ENCODE results near the gene LCE5A.
A peak's percentile ranks its signal among the peaks of the same experiment; 100 is the strongest.
"Not testable (repeated sequence)": the region's sequence is repeated elsewhere in the genome, so short reads cannot be mapped to it uniquely, and the experiment has no call there.

Gene LCE5A, protein sequence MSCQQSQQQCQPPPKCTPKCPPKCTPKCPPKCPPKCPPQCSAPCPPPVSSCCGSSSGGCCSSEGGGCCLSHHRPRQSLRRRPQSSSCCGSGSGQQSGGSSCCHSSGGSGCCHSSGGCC

DNA sequence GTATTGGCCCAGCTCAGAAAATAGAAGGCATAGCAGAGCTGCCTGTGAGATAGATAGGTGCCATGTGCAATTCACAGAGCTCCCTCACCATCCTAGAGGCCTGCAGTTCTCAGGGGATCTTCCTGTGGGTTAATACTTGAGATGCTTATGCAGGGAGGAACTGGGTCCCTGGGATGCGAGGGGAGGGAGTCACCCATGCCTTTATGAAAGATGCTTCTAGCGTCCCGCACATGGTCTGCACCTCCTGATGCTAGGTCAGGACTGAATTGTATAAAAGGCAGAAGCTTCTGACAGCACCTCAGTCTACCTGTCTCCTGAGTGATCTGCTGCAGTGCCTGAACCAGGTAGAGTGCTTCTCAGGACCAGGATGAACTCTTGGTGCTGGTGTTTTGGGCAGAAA is at the start of gene LCE5A:
Gene LCE5A (plus strand): TSS at position 301 of the 400 bp plus-strand sequence. CDS start 732 bp downstream, outside the sequence.
- Mint-ChIP-seq H3K27me3 (ENCODE audit: low read depth) (peaks cover 36% of the 10 kb centered on the region), H3K9me3 (no peaks in the 10 kb centered on the region), H3K4me3 (no peak within 1 kb of the TSS), H3K36me3 (ENCODE audit: low read depth) (no peaks in the 10 kb centered on the region), H3K27ac (no peak within 1 kb of the TSS), H3K4me1 (ENCODE audit: low read depth) (no peaks in the 10 kb centered on the region)

DNA sequence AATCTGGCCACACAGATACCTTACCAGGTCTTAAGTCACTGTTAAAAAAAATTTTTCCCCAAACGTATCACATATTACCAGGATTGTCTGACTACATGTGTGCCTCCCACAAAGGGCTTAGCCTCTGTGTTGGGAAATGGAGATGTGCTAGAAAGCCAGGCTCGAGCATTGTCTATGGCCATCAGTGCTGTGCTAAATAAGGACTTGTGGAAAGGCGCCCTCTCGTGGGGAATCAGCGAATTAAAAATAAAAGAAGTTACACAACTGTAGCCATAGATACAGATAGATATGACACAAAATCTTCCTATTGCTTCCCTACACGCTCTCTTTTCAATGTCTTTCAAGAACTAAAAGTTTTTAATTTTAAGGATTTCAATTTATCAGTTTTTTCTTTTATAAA is 49.1 kb upstream of the LCE5A start:
- Mint-ChIP-seq H3K9me3 (peaks cover 5% of the 10 kb centered on the region), H3K4me3 (no peak overlapping the region), H3K36me3 (ENCODE audit: low read depth) (no peaks in the 10 kb centered on the region), H3K4me1 (ENCODE audit: low read depth) (peaks cover 23% of the 10 kb centered on the region), H3K27ac (no peak overlapping the region), H3K27me3 (ENCODE audit: low read depth) (peaks cover 10% of the 10 kb centered on the region)

DNA sequence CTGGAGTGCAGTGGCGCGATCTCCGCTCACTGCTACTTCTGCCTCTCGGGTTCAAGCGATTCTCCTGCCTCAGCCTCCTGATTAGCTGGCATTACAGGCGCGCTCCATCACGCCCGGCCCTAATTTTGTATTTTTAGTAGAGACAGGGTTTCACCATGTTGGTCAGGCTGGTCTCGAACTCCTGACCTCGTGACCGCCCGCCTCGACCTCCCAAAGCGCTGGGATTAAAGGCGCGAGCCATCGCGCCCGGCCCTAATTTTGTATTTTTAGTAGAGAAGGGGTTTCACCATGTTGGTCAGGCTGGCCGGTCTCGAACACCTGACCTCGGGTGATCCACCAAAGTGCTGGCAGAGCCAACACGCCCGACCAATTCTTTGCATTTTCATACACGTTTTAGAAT is 48.0 kb upstream of the LCE5A start:
- H3K4me3 Mint-ChIP-seq: no peak overlapping the region
- no peak overlapping the region for H3K27ac Mint-ChIP-seq
- H3K9me3 Mint-ChIP-seq: peaks cover 5% of the 10 kb centered on the region
- peaks cover 23% of the 10 kb centered on the region for H3K4me1 Mint-ChIP-seq (ENCODE audit: low read depth)
- no peaks in the 10 kb centered on the region for H3K36me3 Mint-ChIP-seq (ENCODE audit: low read depth)
- H3K27me3 Mint-ChIP-seq (ENCODE audit: low read depth): peaks cover 15% of the 10 kb centered on the region

DNA sequence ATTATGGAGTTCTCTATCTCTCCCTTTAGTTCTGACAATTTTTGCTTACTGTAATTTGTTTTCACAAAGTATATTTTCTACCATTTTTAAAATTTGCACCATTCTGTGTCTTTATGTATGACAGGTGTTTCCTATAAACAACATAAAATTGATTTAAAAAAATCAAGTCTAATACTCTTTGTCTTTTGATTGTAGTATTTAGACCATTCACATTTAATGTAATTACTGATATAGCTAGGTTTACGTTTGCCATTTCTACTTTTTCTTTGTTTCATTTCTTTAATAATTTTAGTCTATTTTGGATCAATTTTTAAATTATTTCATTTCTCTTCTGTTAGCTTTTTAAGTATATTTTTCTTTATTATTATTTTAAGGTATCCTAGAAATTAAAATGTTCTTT is 44.4 kb upstream of the LCE5A start:
- H3K36me3 Mint-ChIP-seq (ENCODE audit: low read depth): no peaks in the 10 kb centered on the region
- no peak overlapping the region for H3K27ac Mint-ChIP-seq
- H3K4me3 Mint-ChIP-seq: no peak overlapping the region
- H3K4me1 Mint-ChIP-seq (ENCODE audit: low read depth): peaks cover 2% of the 10 kb centered on the region
- peaks cover 26% of the 10 kb centered on the region for H3K27me3 Mint-ChIP-seq (ENCODE audit: low read depth)
- H3K9me3 Mint-ChIP-seq: peaks cover 5% of the 10 kb centered on the region

DNA sequence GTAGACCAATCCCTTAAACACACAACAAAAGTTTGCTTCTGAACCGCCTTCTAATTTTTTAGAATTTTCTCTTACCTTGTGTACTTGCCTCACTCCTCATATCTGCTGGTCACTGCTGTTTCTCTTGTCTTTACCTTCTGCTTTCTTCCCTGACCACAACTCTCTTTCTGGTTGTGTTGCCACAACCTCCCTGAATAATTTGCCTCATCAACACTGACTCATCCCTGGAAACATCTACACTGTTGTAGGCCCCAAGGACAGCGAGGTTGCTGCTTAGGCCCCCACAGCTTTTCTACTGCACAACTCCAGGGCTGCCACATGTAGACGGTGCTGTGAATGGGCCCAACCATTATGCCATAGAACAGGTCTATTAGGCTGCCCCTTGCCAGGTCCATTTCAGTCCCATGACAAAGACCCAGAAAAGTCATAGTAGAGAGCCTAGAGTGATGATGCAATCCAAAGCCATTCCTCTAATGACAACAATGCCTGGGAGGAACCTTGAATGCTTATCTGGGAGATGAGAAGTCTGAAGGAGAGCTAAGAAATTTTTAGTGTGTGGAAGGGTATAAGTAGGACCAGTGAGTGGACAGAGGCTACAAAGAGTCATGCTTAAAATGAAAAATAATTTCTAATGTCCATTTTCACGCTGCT is 36.6 kb upstream of the LCE5A start:
- peaks cover 5% of the 10 kb centered on the region for H3K36me3 Mint-ChIP-seq (ENCODE audit: low read depth)
- H3K4me3 Mint-ChIP-seq: no peak overlapping the region
- H3K27ac Mint-ChIP-seq: no peak overlapping the region
- H3K9me3 Mint-ChIP-seq: peaks cover 49% of the 10 kb centered on the region
- H3K4me1 Mint-ChIP-seq (ENCODE audit: low read depth): no peaks in the 10 kb centered on the region
- peaks cover 5% of the 10 kb centered on the region for H3K27me3 Mint-ChIP-seq (ENCODE audit: low read depth)

DNA sequence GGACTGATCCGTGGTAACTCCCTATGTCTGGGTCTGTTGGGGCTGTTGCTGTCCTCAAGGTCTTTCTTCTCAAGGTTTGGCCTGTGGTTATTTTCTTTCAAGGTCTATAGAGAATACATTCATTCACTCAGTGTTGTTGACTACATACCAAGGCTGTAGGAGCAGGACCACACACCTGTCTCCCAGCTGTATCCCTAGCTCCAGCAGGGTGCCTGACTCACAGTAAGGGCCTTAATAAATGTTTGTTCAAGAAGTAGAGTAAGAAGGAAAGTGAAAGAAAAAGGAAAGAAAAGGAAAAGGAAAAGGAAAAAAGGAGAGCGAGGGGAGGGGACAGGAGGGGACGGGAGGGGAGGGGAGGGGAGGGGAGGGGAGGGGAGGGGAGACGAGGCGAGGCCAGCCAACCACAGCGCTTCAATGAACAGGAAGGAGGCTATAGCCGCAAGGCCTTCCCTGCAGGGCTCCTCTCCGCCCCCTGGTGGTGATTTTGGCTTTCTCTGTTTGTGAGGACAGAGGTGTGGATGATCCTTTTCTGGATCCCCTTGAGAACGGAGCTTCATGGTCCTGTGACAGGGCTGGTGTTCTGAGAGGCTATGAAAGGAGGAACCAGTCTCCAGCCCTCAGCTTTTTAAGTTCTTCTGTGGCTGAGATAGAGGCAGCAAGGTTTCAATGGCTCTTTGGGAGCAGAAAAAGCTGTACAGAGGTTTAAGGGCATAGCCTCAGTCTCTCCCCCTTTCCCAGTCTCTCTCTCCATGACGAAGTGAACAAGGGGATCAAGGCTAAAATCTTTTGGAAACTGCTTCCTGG is 30.6 kb upstream of the LCE5A start:
- H3K27ac Mint-ChIP-seq: peak overlapping the region; percentile 69

DNA sequence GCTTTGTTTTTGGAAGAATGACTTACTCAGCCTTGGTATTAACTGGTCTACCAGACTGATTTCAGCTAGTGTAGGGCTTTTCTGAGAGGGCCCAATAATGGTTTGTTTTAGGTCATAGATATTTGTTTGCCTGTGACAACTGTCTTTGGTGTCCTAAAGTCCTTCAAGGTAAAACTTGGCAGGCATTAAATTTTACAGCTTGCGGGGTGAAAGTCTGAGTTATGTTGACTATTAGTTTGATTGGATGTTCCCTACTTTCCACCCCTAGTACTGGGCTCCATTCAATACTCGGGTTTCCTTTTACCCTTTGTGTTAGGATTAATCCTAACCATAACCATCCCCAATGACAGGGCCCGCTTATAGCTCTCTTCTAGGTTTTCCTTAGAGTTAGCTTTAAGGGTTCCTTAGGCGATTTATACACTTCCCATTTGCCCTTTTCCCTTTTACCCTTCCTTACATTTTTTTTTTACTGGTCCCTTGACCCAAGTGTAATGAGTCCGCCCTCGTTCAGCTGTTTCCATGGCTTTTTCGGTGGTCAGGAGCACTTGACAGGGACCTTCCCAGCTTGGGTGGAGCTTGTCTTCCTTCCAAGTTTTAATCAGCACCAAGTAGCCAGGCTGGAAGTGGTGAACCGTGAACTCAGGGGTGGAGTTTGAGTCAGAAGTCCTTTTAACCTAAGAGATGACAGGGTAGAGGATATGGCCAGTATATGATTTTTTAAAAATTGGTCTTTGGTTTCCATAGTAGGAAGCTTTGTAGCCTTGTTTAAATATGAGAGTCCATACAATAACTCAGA is 28.5 kb upstream of the LCE5A start:
- Mint-ChIP-seq H3K27me3 (ENCODE audit: low read depth) (no peaks in the 10 kb centered on the region), H3K4me1 (ENCODE audit: low read depth) (peaks cover 4% of the 10 kb centered on the region), H3K4me3 (no peak overlapping the region), H3K36me3 (ENCODE audit: low read depth) (peaks cover 3% of the 10 kb centered on the region), H3K27ac (no peak overlapping the region), H3K9me3 (peaks cover 19% of the 10 kb centered on the region)

More for the DNA sequence above, 30.6 kb upstream of the LCE5A start:
- Mint-ChIP-seq H3K27me3 (ENCODE audit: low read depth) (no peaks in the 10 kb centered on the region), H3K4me3 (no peak overlapping the region), H3K4me1 (ENCODE audit: low read depth) (peaks cover 4% of the 10 kb centered on the region), H3K36me3 (ENCODE audit: low read depth) (peaks cover 5% of the 10 kb centered on the region), H3K9me3 (peaks cover 39% of the 10 kb centered on the region)

DNA sequence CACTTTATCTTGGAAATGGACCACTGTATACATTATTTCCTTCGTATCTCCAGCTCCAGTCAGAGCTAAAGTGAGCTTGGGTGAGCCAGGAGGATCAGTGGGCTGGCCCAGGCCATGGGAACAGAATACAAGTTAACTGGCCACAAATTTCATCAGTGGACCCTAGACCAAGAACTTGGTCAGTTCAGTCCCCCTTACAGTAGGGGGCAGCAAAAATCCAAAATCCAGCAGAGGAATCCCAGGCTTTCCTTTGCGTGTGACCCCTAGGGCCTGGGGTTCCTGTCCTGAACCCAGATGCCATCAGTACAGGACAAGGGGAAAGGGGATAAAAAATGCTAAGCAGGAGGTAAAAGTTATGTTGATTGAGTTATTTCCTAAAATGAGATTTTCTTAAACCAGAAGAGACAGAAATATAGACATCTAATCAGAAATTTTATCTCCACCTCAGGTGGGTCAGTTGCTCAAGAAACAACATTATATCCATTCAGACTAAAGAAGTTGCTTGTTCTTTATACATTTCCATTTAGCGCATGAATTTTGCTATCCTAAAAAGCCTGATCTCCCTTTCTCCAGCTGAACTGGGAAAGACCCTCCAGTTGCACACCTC is 24.1 kb upstream of the LCE5A start:
- Mint-ChIP-seq H3K9me3 (no peaks in the 10 kb centered on the region), H3K27me3 (ENCODE audit: low read depth) (peaks cover 7% of the 10 kb centered on the region), H3K36me3 (ENCODE audit: low read depth) (no peaks in the 10 kb centered on the region), H3K27ac (no peak overlapping the region), H3K4me3 (no peak overlapping the region), H3K4me1 (ENCODE audit: low read depth) (peaks cover 2% of the 10 kb centered on the region)

DNA sequence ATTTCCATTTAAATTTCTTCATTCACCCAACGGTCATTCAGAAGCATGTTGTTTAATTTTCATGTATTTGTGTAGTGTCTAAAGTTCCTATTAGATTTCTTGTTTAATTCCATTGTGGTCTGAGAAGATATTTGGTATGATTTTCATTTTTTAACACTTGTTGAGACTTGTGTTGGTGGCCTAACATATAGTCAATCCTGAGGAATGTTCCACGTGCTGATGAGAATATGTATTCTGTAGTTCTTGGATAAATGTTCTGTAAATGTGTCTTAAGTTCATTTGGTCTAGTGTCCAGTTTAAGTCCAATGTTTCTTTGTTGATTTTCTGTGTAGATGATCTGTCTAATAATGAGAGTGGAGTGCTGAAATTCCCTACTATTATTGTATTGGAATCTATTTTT is 22.7 kb upstream of the LCE5A start:
- Mint-ChIP-seq H3K27me3 (ENCODE audit: low read depth) (peaks cover 7% of the 10 kb centered on the region), H3K4me3 (no peak overlapping the region), H3K4me1 (ENCODE audit: low read depth) (peaks cover 2% of the 10 kb centered on the region)

DNA sequence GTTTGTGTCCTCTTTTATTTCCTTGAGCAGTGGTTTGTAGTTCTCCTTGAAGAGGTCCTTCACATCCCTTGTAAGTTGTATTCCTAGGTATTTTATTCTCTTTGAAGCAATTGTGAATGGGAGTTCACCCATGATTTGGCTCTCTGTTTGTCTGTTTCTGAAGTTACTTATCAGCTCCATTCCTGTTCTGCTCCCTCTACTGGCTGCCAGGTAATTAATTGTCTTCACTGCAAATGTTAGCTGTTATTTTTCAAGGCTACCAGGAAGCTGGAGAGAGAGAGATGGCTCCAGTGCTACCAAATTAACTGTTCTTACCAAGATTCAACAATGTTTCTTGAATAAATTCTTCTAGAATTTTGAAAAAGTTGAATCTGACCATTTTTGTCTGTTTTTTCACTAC is 19.1 kb upstream of the LCE5A start:
- H3K27me3 Mint-ChIP-seq (ENCODE audit: low read depth); H3K27ac Mint-ChIP-seq; H3K4me1 Mint-ChIP-seq (ENCODE audit: low read depth); H3K9me3 Mint-ChIP-seq; H3K36me3 Mint-ChIP-seq (ENCODE audit: low read depth); H3K4me3 Mint-ChIP-seq: not testable (repeated sequence)

More for the DNA sequence above, 22.7 kb upstream of the LCE5A start:
- H3K9me3 Mint-ChIP-seq: no peaks in the 10 kb centered on the region
- no peaks in the 10 kb centered on the region for H3K36me3 Mint-ChIP-seq (ENCODE audit: low read depth)
- H3K27ac Mint-ChIP-seq: no peak overlapping the region

DNA sequence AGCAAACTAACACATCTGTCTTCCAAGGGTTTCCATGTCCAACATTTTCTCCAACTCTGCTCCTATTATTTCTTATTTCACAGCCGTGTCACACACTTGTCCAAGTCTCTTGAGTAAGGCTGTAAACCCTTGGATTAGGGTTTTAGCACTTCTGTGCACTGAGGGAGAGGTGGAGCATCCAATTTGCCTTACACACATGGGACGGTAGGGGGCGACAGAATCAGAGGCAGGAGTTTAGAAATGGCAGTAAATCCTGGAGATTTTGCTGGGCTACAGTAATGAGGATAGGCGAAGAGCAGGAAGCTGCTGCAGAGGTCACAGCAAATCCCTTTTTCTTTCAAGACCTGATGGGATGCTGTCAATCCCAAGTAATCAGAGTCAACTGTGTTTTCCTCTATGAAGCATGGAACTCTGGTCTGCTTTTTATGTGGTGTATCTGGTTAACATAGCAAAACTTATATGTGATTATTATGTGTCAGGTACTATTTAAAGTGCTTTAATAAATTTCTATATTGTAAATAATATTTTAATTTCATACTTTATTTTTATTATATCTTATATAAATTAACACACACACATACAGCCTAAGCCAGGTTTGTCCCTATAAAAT is 15.4 kb upstream of the LCE5A start:
- Mint-ChIP-seq H3K9me3 (no peaks in the 10 kb centered on the region), H3K36me3 (ENCODE audit: low read depth) (no peaks in the 10 kb centered on the region), H3K27ac (no peak overlapping the region), H3K4me3 (no peak overlapping the region), H3K27me3 (ENCODE audit: low read depth) (no peaks in the 10 kb centered on the region), H3K4me1 (ENCODE audit: low read depth) (no peaks in the 10 kb centered on the region)

DNA sequence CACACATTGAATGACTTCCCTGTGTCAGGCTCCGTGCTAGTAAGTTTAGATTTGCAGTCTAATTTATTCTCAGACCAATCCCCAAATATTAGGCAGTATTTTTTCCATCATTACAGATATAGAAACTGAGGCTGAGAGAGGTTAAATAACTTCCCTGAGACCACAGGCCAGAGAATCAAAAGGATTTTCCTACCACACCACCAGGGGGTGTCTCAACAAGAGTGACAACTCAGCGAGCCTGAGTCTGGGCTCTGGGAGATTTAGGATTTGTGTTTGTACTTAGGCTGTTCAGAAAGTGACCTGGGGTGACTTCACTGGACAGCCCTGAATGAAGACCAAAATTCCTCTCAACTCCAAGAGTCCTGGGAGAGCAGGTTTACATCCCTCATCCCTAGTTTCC is 13.3 kb upstream of the LCE5A start:
- Mint-ChIP-seq H3K27ac (no peak overlapping the region), H3K4me1 (ENCODE audit: low read depth) (no peaks in the 10 kb centered on the region), H3K36me3 (ENCODE audit: low read depth) (no peaks in the 10 kb centered on the region), H3K27me3 (ENCODE audit: low read depth) (no peaks in the 10 kb centered on the region), H3K4me3 (no peak overlapping the region), H3K9me3 (no peaks in the 10 kb centered on the region)

DNA sequence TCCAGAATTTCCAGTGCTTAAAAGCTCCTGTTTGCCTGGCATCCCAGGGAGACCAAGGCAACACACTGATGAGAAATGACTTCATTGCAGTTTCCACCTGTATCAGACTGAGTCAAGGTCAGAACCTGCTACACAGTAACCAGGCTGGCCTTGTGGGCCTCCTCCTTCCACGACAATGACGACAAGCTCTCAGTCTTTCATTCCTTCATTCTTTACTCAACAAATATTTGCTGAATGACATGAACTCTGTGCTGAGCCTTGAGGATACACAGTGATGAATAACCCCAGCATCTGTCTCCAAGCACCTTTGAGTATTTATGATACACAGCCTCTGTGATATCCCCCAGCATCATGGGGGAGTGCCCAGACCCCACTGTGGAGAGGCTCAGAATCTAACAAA is 8.9 kb upstream of the LCE5A start:
- no peak overlapping the region for H3K27ac Mint-ChIP-seq
- H3K27me3 Mint-ChIP-seq (ENCODE audit: low read depth): no peaks in the 10 kb centered on the region
- no peaks in the 10 kb centered on the region for H3K36me3 Mint-ChIP-seq (ENCODE audit: low read depth)
- H3K4me1 Mint-ChIP-seq (ENCODE audit: low read depth): no peaks in the 10 kb centered on the region
- H3K9me3 Mint-ChIP-seq: no peaks in the 10 kb centered on the region
- no peak overlapping the region for H3K4me3 Mint-ChIP-seq

All from T-helper 1 cell treated with Interleukin-12 subunit alpha and Interleukin-12 subunit beta and Interleukin-4 antibody, amounts not matched to agents 30 μg/mL and 1 μg/mL, for 36 hours (primary cell).